GM12801 (cell line): Measurements from ENCODE around the gene KCNQ1.

Experiments used
- CTCF ChIP-seq: IDR thresholded peaks from one replicate; pipeline ENCODE4 v1.5.1; 2011; ENCODE audit warnings: control low read depth; ENCODE audit not compliant: insufficient read length; ENCODE audit errors: extremely low read depth

The KCNQ1 gene

GRCh38 chr11:2748061-2748813 lies 303.4 kb downstream of the KCNQ1 start:
- no peak for TF ChIP-seq CTCF

- TF ChIP-seq CTCF = no peak
Measured at GRCh38 chr11:2748814-2749554, 304.2 kb downstream of the KCNQ1 start.

- no peak for TF ChIP-seq CTCF
Measured at GRCh38 chr11:2750101-2750681, 305.4 kb downstream of the KCNQ1 start.

- TF ChIP-seq CTCF = no peak
Measured at GRCh38 chr11:2750682-2751522, 306.1 kb downstream of the KCNQ1 start.

GRCh38 chr11:2751523-2752203 lies 306.9 kb downstream of the KCNQ1 start:
- TF ChIP-seq CTCF = no peak

GRCh38 chr11:2752204-2752770 lies 307.5 kb downstream of the KCNQ1 start:
- no peak for TF ChIP-seq CTCF
